GM21723 (cell line): Measurements from ENCODE around the gene KIF9.

Experiments
- ATAC-seq: cut with Tn5 transposase; IDR thresholded peaks from one replicate; pipeline ENCODE4 v1.9.1; 2021; ENCODE audit warnings: mild to moderate bottlenecking, moderate library complexity; ENCODE audit not compliant: unreplicated experiment

KIF9 gene

DNA sequence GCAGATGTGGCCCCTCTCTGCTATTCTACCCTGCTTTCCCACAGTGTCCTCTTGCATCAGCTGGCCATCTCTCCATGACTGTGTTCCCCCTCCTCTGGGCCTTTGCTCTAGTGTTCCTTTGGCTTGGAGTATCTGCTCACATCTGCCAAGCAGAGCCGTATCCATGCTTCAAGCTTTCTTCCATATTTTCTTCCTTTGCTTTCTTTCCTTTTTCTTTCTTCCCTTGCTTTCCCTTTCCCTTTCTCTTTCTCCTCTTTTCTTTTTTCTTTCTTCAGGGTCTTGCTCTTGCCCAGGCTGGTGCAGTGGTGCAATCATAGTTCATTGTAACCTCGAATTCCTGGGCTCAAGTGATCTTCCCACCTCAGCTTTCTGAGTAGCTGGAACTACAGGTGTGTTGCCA, 12.7 kb upstream of the KIF9 start:
- ATAC-seq = no peak

DNA sequence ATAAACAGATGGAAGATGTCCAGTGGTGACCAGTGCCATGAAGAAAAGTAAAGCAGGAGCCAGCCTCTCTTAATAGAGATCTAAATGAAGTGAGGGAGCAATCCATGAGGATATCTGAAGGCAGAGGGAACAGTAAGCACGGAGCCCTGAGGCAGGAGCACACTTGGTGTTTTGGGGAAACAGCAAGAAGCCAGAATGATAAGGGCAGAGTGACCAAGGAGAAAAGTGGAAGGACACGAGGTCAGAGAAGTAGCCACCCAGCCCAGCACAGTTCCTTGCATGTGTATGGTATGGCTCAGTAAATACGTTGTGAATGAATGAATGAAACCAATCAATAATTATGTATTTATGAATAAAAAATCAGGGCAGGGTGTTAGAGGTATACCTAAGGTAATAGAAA, 11.8 kb upstream of the KIF9 start:
- no peak for ATAC-seq

GRCh38 chr3:47293822-47294221, 11.2 kb upstream of the KIF9 start:
- ATAC-seq = no peak

DNA sequence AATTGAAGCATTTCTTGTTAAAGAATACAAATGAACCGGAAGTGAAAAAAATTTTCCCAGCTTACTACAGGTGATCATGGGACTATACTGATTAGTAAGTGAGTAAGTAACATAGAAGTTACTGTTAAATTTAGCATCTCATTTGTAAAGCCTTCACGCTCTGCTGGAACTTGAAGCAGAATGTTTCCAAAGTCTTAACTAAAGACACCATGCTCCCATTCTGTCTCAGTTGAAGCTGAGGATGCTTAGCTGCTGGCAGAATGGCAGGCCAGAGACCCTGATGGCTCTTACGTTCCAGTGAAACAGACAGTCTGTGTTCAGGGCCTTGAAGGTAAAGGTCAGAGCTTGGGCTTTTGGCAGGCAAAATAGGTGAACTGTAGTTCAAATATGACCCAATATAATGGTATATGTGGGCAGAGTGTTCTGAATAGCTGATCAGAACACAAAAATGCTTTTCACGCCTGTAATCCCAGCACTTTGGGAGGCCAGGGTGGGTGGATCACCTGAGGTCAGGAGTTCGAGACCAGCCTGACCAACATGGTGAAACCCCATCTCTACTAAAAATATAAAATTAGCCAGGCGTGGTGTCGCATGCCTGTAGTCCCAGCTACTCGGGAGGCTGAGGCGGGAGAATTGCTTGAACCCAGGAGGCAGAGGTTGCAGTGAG, 9.3 kb upstream of the KIF9 start:
- peak; percentile 57 for ATAC-seq

DNA sequence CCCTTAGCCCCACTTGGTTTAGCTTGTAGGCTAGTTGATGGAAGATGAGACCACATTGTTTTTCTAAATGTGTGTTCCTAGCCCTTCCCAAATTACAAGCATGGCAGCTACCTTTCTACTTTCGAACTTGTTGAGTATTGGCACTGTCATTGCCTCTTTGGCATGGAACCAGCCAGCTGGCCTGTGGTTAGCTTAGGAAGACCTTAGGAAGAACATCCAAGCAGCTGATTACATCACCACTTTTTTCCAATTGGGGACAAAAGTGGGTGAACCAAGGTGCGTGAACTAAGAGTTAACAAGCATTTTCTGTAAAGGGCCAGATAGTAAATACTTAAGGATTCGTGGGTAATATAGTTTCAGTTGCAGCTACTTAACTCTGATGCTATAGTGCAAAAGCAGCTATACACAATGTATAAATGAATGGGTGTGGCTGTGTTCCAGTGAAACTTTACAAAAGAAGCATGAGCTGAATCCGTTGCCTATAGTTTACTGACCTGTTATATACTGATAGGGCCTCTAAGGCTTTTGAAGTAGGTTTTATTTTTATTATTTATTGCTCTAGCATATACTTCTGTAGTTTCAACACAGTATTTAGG, 8.7 kb upstream of the KIF9 start:
- no peak for ATAC-seq

- no peak for ATAC-seq
Observed at GRCh38 chr3:47288966-47289910, 6.6 kb upstream of the KIF9 start.

DNA sequence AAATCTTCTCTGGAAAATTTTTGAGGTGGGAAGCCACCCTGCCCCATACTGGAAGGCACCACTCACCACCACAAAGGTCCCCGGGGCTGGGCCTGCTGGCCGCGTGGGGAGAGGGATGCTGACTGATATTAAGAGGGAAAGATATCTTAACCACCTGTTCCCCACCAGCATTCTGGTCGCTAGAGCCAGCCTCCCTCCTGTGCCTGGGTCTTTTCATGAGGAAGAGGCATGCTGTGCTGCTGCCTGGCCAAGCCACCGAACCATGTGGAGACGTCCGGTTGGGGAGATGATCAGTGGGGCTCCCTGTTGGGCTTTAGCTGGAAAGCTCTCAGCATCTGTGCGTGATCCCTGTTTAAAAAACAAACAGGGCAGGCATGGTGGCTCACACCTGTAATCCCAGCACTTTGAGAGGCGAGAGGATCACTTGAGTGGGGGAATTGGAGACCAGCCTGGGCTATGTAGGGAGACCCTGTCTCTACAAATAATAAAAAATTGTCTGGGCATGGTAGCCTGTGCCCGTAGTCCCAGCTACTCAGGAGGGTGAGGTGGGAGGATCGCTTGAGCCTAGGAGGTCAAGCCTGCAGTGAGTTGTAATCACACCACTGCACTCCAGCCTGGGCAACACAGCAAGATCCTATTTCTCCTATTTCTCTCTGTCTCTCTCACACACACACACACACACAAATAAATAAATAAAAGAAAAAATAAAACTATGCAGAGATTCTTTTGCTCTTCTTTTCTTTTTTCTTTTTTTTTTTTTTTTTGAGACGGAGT, 1.2 kb upstream of the KIF9 start:
- ATAC-seq = no peak

- ATAC-seq = peak; percentile 7
Observed at GRCh38 chr3:47283193-47283537, 566 bp upstream of the KIF9 start.

- ATAC-seq = no peak
Observed at GRCh38 chr3:47280519-47280918, 2.1 kb downstream of the KIF9 start.

- ATAC-seq = no peak
Observed at GRCh38 chr3:47276558-47276957, 6.0 kb downstream of the KIF9 start.

GRCh38 chr3:47274652-47275051, 7.9 kb downstream of the KIF9 start:
- ATAC-seq = no peak

GRCh38 chr3:47273564-47273963, 9.0 kb downstream of the KIF9 start:
- ATAC-seq = no peak

DNA sequence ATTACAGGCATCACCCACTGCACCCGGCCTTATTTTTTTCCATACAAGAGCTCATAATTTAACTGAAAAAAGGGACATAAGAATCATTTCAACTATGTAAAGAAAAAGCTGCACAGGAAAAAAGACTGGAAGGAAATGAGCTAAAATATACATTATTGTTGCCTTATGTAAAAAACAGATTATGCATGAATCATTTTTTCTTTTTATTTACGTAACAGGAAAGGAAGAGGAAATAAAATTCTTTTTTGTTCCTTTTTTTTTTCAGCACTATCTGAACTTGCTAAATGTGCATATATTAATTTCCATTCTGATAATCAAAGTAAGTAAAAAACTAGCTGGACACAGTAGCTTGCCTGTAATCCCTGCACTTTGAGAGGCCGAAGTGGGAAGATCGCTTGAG, 12.1 kb downstream of the KIF9 start:
- no peak for ATAC-seq

GRCh38 chr3:47267490-47267824, 15.1 kb downstream of the KIF9 start:
- ATAC-seq = no peak

- ATAC-seq = peak; percentile 71
Observed at GRCh38 chr3:47266709-47267489, 15.7 kb downstream of the KIF9 start.

GRCh38 chr3:47265725-47266428, 16.7 kb downstream of the KIF9 start:
- no peak for ATAC-seq

DNA sequence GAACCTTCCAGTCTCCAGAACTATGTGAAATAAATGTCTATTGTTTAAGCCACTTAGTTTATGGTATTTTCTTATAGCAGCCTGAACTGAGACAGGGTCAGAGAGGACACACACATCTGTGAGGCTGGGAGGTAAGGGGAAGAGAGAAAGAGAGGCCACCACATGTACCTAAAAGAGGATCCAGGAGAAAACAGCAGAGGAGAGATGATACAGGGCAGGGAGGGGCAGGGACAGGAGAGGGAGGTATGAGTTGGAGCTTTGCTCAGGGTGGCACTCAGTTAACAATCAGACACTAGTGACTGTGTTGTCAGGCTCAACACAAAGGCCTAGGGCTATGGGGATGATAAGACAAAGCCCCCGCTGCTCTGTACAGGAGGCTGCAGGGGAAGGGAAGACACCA, 17.6 kb downstream of the KIF9 start:
- no peak for ATAC-seq

DNA sequence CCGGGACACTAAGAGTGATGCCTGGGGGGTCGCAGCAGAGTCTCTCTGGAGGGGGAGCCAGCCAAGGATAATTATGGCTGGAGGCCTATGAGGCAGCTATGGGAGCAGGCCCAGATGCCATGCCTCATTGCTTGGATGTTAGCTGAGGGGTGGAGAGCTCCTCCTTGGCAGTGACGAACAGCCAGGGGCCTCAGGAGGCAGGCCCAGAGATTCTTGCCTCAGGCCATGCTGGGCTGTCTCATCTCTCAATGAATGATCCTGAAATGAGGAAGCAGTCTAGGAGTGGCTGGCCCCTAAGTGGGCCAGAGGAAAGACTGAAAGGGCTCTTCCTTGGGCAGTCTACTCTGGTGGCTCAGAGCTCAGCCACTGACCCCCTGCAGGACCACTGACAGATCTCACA, 21.3 kb downstream of the KIF9 start:
- no peak for ATAC-seq

DNA sequence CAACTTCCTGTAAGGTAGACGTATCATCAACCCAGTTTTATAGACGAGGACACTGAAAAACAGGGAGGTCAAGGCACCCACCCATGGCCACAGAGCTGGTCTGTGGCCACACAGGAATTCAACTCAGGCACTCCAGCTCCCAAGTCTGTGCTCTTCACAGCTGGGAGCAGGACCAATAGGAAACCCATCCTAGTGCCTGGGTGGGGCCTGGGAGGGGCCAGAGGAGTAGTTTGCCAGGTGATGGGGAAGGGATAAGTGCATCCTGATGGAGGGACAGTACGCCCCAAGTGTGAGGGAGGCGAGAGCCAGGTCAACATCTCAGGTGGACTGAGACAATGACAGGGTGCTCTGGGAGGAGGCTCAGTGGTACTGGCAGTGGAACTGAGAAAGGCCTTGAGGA, 22.0 kb downstream of the KIF9 start:
- no peak for ATAC-seq

GRCh38 chr3:47259114-47259513, 23.5 kb downstream of the KIF9 start:
- no peak for ATAC-seq
